ENCODE measurements around the gene ABCC5. TPM values are rescaled to one million over a fixed set of nuclear protein-coding genes. Genes with fewer than 3 reads are reported as not detected.

ABCC5 gene
- total RNA-seq, 1 donor from 2014 or later = 50.9 TPM

DNA sequence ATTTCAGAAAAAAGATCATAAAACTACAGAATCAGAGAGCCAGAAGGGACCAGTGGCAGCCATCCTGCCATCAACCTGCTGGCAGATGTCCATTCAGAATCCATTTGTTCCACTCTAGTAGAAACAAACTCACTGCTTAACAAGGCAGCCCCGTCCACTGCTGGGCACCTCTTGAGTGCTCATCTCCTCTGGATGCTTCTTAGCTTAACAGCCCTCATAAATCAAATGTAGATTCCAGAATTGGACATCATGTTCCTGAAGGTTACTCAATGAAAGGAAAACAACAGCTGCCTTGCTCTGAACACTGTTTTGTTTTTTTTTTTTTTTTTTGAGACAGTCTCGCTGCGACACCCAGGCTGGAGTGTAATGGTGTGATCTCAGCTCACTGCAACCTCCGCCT is 37.3 kb downstream of the ABCC5 start:
- Mint-ChIP-seq H3K9me3 (no peaks in the 10 kb centered on the region), H3K27ac (ENCODE audit: unreplicated experiment) (no peak overlapping the region), H3K27me3 (ENCODE audit: low read depth) (no peaks in the 10 kb centered on the region), H3K4me3 (no peak overlapping the region), H3K4me1 (peaks cover 7% of the 10 kb centered on the region), H3K36me3 (ENCODE audit: low read depth) (peaks cover 7% of the 10 kb centered on the region)
- TF ChIP-seq, protein P1, sequence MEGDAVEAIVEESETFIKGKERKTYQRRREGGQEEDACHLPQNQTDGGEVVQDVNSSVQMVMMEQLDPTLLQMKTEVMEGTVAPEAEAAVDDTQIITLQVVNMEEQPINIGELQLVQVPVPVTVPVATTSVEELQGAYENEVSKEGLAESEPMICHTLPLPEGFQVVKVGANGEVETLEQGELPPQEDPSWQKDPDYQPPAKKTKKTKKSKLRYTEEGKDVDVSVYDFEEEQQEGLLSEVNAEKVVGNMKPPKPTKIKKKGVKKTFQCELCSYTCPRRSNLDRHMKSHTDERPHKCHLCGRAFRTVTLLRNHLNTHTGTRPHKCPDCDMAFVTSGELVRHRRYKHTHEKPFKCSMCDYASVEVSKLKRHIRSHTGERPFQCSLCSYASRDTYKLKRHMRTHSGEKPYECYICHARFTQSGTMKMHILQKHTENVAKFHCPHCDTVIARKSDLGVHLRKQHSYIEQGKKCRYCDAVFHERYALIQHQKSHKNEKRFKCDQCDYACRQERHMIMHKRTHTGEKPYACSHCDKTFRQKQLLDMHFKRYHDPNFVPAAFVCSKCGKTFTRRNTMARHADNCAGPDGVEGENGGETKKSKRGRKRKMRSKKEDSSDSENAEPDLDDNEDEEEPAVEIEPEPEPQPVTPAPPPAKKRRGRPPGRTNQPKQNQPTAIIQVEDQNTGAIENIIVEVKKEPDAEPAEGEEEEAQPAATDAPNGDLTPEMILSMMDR (conservative IDR thresholded peaks at IDR 0.05) = no peak
- no peak for DNase-seq (ENCODE audit: low read depth, low spot score)

DNA sequence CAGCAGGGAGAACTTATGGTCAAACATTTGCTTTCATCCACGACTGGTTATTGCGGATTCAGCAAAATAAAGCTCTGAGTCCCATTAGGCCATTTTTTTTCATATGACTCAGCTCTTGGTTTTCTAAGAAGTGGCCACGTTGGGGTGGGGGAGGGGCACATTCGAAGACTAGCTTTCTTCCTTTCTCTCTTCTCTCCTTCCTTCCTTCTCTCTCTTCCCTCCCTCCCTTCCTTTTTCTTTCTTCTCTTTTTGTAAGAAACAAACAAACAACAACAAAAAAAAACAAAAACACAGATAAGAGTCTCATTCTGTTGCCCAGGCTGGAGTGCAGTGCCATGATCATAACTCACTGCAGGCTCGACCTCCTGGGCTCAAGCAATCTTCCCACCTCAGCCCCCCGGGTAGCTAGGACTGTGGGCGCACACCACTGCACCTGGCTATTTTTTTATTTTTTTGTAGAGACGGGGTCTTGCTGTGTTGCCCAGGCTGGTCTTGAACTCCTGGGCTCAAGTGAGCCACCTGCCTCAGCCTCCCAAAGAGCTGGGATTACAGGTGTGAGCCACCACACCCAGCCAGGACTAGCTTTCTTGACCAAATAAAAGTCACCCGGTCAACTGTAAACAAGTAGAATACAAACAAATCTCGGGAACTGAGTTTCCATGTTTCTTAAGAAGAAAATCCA is 41.6 kb downstream of the ABCC5 start:
- TF ChIP-seq, protein P1 (conservative IDR thresholded peaks at IDR 0.05) = no peak
- H3K27ac Mint-ChIP-seq (ENCODE audit: unreplicated experiment) = no peak overlapping the region
- peaks cover 7% of the 10 kb centered on the region for H3K36me3 Mint-ChIP-seq (ENCODE audit: low read depth)
- H3K4me3 Mint-ChIP-seq = no peak overlapping the region
- H3K4me1 Mint-ChIP-seq = peaks cover 7% of the 10 kb centered on the region
- H3K9me3 Mint-ChIP-seq = no peaks in the 10 kb centered on the region
- no peak for DNase-seq (ENCODE audit: low read depth, low spot score)
- H3K27me3 Mint-ChIP-seq (ENCODE audit: low read depth) = no peaks in the 10 kb centered on the region

- Mint-ChIP-seq H3K4me1 (no peaks in the 10 kb centered on the region), H3K27ac (ENCODE audit: unreplicated experiment) (no peak overlapping the region), H3K27me3 (ENCODE audit: low read depth) (no peaks in the 10 kb centered on the region), H3K36me3 (ENCODE audit: low read depth) (peaks cover 8% of the 10 kb centered on the region), H3K4me3 (no peak overlapping the region), H3K9me3 (no peaks in the 10 kb centered on the region)
- no peak for DNase-seq (ENCODE audit: low read depth, low spot score)
- TF ChIP-seq, protein P1 (conservative IDR thresholded peaks at IDR 0.05) = no peak
Measured at GRCh38 chr3:183968666-183969245, 48.9 kb downstream of the ABCC5 start.

GRCh38 chr3:183967693-183968092 is 50.0 kb downstream of the ABCC5 start:
- TF ChIP-seq, protein P1 (conservative IDR thresholded peaks at IDR 0.05) = no peak
- no peak overlapping the region for H3K4me3 Mint-ChIP-seq
- H3K27ac Mint-ChIP-seq (ENCODE audit: unreplicated experiment) = no peak overlapping the region
- no peaks in the 10 kb centered on the region for H3K27me3 Mint-ChIP-seq (ENCODE audit: low read depth)
- H3K36me3 Mint-ChIP-seq (ENCODE audit: low read depth) = peaks cover 8% of the 10 kb centered on the region
- no peaks in the 10 kb centered on the region for H3K9me3 Mint-ChIP-seq
- DNase-seq (ENCODE audit: low read depth, low spot score) = no peak
- no peaks in the 10 kb centered on the region for H3K4me1 Mint-ChIP-seq

DNA sequence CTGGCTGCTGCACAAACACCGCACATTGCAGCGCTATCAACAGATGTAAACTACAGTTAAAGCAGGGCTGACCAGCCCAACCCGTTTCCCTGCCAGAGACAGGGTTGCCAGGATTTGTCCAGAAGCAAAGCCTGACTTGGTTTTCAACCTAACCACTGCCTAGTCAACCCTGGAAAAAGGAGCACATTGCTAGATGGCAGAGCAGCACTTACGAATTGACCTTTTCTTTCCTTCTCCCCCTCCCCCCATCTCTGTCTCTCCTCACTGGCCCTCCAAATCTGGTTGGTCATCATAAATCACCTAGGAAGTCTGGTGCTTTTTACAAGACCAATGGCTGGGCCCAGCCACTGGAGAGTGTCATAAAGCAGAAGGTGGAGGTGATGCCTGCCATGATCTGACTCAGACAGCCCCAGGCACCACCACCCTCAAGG is 51.3 kb downstream of the ABCC5 start:
- Mint-ChIP-seq H3K36me3 (ENCODE audit: low read depth) (peaks cover 8% of the 10 kb centered on the region), H3K27me3 (ENCODE audit: low read depth) (no peaks in the 10 kb centered on the region), H3K27ac (ENCODE audit: unreplicated experiment) (peak overlapping the region; percentile 27), H3K4me3 (no peak overlapping the region), H3K9me3 (no peaks in the 10 kb centered on the region), H3K4me1 (no peaks in the 10 kb centered on the region)
- TF ChIP-seq, protein P1 (conservative IDR thresholded peaks at IDR 0.05) = no peak
- DNase-seq (ENCODE audit: low read depth, low spot score) = no peak
